ENCODE data around the gene SSBP4.

The SSBP4 gene

DNA sequence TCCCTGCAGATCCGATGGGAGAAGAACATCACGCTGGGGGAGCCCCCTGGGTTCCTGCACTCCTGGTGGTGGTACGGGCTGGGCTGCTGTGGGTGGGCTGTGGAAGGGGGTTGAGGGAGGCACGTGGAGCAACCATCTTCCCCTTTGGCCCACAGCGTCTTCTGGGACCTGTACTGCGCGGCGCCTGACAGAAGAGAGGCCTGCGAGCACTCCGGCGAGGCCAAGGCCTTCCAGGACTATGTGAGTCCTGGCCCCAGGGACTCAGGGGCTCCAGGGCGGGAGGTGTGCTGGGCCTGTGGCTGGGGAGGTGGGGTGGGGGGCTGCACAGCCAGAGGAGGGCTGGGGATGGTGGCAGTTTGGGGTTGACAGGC lies 8.5 kb downstream of the SSBP4 start:
- H3K4me1 ChIP-seq (ENCODE audit: control insufficient read depth, insufficient read depth, low read length): peaks cover 16% of the 10 kb centered on the region
- POLR2A ChIA-PET: interaction anchor here (1.0 kb wide), 1 partner anchor 11 kb away, joined by 3 read pairs; no protein-coding TSS in a partner anchor
- TF ChIP-seq MZF1 (tag by site-specific recombination; IDR thresholded peaks at IDR 0.05; ENCODE audit: borderline replicate concordance) (no peak), ZNF433 (tag by site-specific recombination; IDR thresholded peaks at IDR 0.05; ENCODE audit: low read depth) (no peak)
- H3K4me3 ChIP-seq (ENCODE audit: low read depth, low read length): no peak overlapping the region
- no peaks in the 10 kb centered on the region for H3K9me3 ChIP-seq (ENCODE audit: control insufficient read depth, insufficient read depth, low read depth, low read length)
- CTCF ChIA-PET: interaction anchor here (0.6 to 1.3 kb wide), 2 partner anchors 34 to 236 kb away, joined by 3 read pairs; no protein-coding TSS in a partner anchor
- no peak overlapping the region for H3K27ac ChIP-seq (ENCODE audit: extremely low read depth, low read depth, low read length)
- H3K36me3 ChIP-seq (ENCODE audit: control insufficient read depth in 2 of 2, insufficient read depth in 1 of 2, low read length in 2 of 2): no peaks in the 10 kb centered on the region

DNA sequence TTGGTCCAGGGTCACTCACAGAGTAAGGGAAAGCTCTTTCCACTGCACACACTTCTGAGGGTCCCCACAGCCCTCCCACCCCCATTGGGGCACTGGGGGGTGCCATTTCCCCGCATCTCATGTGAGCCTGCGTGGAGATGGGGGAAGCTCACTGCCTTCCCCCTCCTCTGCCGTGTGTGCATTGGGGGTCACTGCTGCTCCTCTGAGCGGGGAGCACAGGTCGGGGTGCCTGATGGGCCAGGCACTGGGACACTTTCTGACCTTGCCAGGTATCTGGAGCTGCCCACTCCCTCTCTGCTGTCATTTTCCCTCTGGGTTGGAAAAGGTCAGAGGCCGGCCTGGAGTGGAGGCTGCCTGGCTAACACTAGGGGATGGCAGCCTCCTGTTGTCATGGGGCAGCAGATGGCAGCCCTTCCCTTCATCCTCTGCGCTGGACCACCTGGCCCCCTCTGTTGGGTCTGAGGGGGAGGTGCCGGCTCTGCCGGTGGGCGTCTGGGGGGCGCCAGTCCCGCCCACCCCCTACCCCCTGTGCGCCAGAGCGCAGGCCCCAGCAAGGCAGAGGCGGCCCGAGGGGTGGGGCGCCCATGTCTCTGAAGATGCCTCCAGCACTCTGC lies 9.1 kb downstream of the SSBP4 start:
- TF ChIP-seq ZNF335 (tag by site-specific recombination; conservative IDR thresholded peaks at IDR 0.05): no peak
- TF ChIP-seq ZNF223 (tag by site-specific recombination; IDR thresholded peaks at IDR 0.05): no peak
- TF ChIP-seq MZF1 (tag by site-specific recombination; IDR thresholded peaks at IDR 0.05; ENCODE audit: borderline replicate concordance): no peak
- TF ChIP-seq ZNF76 (tag by site-specific recombination; IDR thresholded peaks at IDR 0.05; ENCODE audit: borderline replicate concordance, low read depth): no peak
- TF ChIP-seq BCL11A (tag by site-specific recombination; IDR thresholded peaks at IDR 0.05; ENCODE audit: low read depth): peak; percentile 41; the same call in 1 of the 2 replicates
- no peak for TF ChIP-seq ZBTB20 (tag by site-specific recombination; IDR thresholded peaks at IDR 0.05)
- TF ChIP-seq ZNF837 (tag by site-specific recombination; IDR thresholded peaks at IDR 0.05): no peak
- no peak for TF ChIP-seq KLF8 (tag by site-specific recombination; IDR thresholded peaks at IDR 0.05)
- 0 out of 2 replicates have a peak, but pooled peaks have one; percentile 3 for TF ChIP-seq ZFHX2 (tag by site-specific recombination; conservative IDR thresholded peaks at IDR 0.05)
- no peak for TF ChIP-seq MYNN (tag by site-specific recombination; IDR thresholded peaks at IDR 0.05; ENCODE audit: borderline replicate concordance)
- TF ChIP-seq HOXA7 (CRISPR knock-in tag; IDR thresholded peaks at IDR 0.05; ENCODE audit: borderline replicate concordance): no peak
- TF ChIP-seq ZNF146 (tag by site-specific recombination; IDR thresholded peaks at IDR 0.05): no peak
- no peak for TF ChIP-seq ZNF558 (tag by site-specific recombination; IDR thresholded peaks at IDR 0.05)
- TF ChIP-seq ZNF133 (tag by site-specific recombination; IDR thresholded peaks at IDR 0.05): no peak
- no peak for TF ChIP-seq ZNF792 (tag by site-specific recombination; IDR thresholded peaks at IDR 0.05)
- TF ChIP-seq SP7 (tag by site-specific recombination; IDR thresholded peaks at IDR 0.05): no peak
- TF ChIP-seq ZNF473 (tag by site-specific recombination; IDR thresholded peaks at IDR 0.05): no peak
- TF ChIP-seq, protein P1, sequence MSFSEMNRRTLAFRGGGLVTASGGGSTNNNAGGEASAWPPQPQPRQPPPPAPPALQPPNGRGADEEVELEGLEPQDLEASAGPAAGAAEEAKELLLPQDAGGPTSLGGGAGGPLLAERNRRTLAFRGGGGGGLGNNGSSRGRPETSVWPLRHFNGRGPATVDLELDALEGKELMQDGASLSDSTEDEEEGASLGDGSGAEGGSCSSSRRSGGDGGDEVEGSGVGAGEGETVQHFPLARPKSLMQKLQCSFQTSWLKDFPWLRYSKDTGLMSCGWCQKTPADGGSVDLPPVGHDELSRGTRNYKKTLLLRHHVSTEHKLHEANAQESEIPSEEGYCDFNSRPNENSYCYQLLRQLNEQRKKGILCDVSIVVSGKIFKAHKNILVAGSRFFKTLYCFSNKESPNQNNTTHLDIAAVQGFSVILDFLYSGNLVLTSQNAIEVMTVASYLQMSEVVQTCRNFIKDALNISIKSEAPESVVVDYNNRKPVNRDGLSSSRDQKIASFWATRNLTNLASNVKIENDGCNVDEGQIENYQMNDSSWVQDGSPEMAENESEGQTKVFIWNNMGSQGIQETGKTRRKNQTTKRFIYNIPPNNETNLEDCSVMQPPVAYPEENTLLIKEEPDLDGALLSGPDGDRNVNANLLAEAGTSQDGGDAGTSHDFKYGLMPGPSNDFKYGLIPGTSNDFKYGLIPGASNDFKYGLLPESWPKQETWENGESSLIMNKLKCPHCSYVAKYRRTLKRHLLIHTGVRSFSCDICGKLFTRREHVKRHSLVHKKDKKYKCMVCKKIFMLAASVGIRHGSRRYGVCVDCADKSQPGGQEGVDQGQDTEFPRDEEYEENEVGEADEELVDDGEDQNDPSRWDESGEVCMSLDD (tag by site-specific recombination; IDR thresholded peaks at IDR 0.05): peak; percentile 81
- TF ChIP-seq ZBTB48 (tag by site-specific recombination; IDR thresholded peaks at IDR 0.05): no peak
- no peak for TF ChIP-seq ZEB2 (tag by site-specific recombination; IDR thresholded peaks at IDR 0.05)
- TF ChIP-seq ZNF544 (tag by site-specific recombination; IDR thresholded peaks at IDR 0.05): no peak
- TF ChIP-seq ZNF214 (tag by site-specific recombination; IDR thresholded peaks at IDR 0.05; ENCODE audit: borderline replicate concordance): no peak
- no peak for TF ChIP-seq ZNF175 (tag by site-specific recombination; IDR thresholded peaks at IDR 0.05)
- no peak for TF ChIP-seq ZNF202 (tag by site-specific recombination; IDR thresholded peaks at IDR 0.05; ENCODE audit: borderline replicate concordance)
- Histone ChIP-seq H3K4me1 (ENCODE audit: control insufficient read depth, insufficient read depth, low read length) (peaks cover 16% of the 10 kb centered on the region), H3K36me3 (ENCODE audit: control insufficient read depth in 2 of 2, insufficient read depth in 1 of 2, low read length in 2 of 2) (no peaks in the 10 kb centered on the region), H3K27ac (ENCODE audit: extremely low read depth, low read depth, low read length) (no peak overlapping the region), H3K9me3 (ENCODE audit: control insufficient read depth, insufficient read depth, low read depth, low read length) (no peaks in the 10 kb centered on the region), H3K4me3 (ENCODE audit: low read depth, low read length) (no peak overlapping the region)
- ChIA-PET POLR2A (interaction anchor here (0.8 to 1.7 kb wide), 4 partner anchors 9 to 147 kb away, joined by 3 to 6 read pairs (median 4); partner anchors contain the start of genes JUND and SSBP4), CTCF (interaction anchor here (0.6 to 1.3 kb wide), 5 partner anchors 9 to 236 kb away, joined by 3 to 7 read pairs (median 3); partner anchors contain the start of gene SSBP4)
